HEK293T (cell line): ENCODE data around the gene CAT.

Experiments used
- FOXA1 ChIP-seq: fragments of 450-650 bp; IDR thresholded peaks from 2 replicates; pipeline ENCODE4 v1.6.1; 2016; ENCODE audit warnings: mild to moderate bottlenecking
- FOXK2 ChIP-seq: fragments of 450-650 bp; IDR thresholded peaks from 2 replicates; pipeline ENCODE4 v1.6.1; 2016; ENCODE audit warnings: mild to moderate bottlenecking
- FOXM1 ChIP-seq: fragments of 450-650 bp; IDR thresholded peaks from 2 replicates; pipeline ENCODE4 v1.6.1; 2017; ENCODE audit warnings: mild to moderate bottlenecking, borderline replicate concordance
- SUZ12 ChIP-seq: fragments of 450-650 bp; IDR thresholded peaks from 2 replicates; pipeline ENCODE4 v1.6.1; 2016; ENCODE audit warnings: mild to moderate bottlenecking
- TARDBP ChIP-seq: fragments of 450-650 bp; IDR thresholded peaks from 2 replicates; pipeline ENCODE4 v1.6.1; 2016
- ZNF384 ChIP-seq: fragments of 450-650 bp; IDR thresholded peaks from 2 replicates; pipeline ENCODE4 v1.6.1; 2016
- TF ChIP-seq, protein P1 (sequence below): fragments of 450-650 bp; IDR thresholded peaks from 2 replicates; pipeline ENCODE4 v1.6.1; 2016

DNA sequence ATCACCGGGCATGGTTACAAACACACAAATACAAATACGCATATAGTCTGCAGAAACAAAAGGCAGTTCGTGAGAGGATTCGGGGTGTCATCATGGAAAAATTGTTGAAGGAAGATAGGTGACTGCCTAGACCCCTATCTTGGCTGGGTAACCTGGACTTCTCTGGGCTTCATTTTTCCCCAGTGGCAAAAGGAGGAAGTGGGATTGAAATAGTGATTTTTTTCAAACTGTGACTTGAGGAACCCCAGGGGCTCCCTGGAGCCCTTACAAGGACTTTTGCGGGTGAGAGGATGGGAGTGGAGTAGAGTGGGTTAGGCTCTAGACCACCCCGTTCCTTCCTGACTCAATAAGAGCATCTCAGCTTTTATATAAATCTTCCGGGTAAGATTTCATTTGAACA is 75.9 kb downstream of the CAT start:
- TF ChIP-seq FOXM1 (no peak), FOXA1 (no peak), FOXK2 (no peak), TARDBP (no peak), SUZ12 (no peak), ZNF384 (no peak)
- TF ChIP-seq, protein P1, sequence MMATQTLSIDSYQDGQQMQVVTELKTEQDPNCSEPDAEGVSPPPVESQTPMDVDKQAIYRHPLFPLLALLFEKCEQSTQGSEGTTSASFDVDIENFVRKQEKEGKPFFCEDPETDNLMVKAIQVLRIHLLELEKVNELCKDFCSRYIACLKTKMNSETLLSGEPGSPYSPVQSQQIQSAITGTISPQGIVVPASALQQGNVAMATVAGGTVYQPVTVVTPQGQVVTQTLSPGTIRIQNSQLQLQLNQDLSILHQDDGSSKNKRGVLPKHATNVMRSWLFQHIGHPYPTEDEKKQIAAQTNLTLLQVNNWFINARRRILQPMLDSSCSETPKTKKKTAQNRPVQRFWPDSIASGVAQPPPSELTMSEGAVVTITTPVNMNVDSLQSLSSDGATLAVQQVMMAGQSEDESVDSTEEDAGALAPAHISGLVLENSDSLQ: no peak
